Measurements from ENCODE around the gene EIF3D.

DNA sequence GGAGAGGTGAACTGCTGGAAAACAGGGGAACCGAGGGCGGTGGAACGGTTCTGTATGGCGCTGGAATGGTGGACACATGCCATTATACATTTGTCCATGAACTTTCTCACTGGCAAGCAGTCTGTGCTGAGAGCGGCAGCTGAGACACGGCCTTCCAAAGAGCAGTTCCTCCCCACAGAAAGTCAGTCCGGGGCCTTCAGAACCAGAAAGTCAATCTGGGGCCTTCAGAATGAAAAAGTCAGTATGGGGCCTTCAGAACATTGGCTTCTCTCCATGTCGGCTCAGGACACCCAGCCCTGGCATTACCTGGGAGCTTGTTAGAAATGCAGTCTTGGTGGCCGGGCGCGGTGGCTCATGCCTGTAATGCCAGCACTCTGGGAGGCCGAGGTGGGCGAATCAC lies 56.3 kb downstream of the EIF3D start:
- TF ChIP-seq, protein P1, sequence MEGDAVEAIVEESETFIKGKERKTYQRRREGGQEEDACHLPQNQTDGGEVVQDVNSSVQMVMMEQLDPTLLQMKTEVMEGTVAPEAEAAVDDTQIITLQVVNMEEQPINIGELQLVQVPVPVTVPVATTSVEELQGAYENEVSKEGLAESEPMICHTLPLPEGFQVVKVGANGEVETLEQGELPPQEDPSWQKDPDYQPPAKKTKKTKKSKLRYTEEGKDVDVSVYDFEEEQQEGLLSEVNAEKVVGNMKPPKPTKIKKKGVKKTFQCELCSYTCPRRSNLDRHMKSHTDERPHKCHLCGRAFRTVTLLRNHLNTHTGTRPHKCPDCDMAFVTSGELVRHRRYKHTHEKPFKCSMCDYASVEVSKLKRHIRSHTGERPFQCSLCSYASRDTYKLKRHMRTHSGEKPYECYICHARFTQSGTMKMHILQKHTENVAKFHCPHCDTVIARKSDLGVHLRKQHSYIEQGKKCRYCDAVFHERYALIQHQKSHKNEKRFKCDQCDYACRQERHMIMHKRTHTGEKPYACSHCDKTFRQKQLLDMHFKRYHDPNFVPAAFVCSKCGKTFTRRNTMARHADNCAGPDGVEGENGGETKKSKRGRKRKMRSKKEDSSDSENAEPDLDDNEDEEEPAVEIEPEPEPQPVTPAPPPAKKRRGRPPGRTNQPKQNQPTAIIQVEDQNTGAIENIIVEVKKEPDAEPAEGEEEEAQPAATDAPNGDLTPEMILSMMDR (conservative IDR thresholded peaks at IDR 0.05; ENCODE audit: low read depth, low read length): no peak
- no peak for TF ChIP-seq SMC3 (IDR thresholded peaks at IDR 0.05; ENCODE audit: low read depth, low read length)

All from IMR-90 (cell line).